Right atrium auricular region (tissue), 2 donors: Measurements from ENCODE around the gene PRR20C. TPM values are rescaled to one million over a fixed set of nuclear protein-coding genes. Genes with fewer than 3 reads are reported as not detected.
"Not testable (repeated sequence)": the region's sequence is repeated elsewhere in the genome, so short reads cannot be mapped to it uniquely, and the experiment has no call there.

ENCODE experiments used
- DNase-seq: peaks from one replicate; pipeline ENCODE4 v3.0.0-alpha.2; 2019; ENCODE audit warnings: low spot score
- H3K27ac ChIP-seq, 2 donors: fragments of 200-600 bp; sonication (generic); 1 replicate in 1 of 2; 2 replicates in 1 of 2; pipeline ENCODE4 v1.5.1; 2016 to 2019
- H3K27me3 ChIP-seq, 2 donors: fragments of 200-600 bp; sonication (generic); one replicate each; pipeline versions ENCODE4 v1.5.1 to v1.6.0; 2017 to 2019
- H3K36me3 ChIP-seq: fragments of 200-600 bp; sonication (generic); one replicate; pipeline ENCODE4 v1.5.1; 2016
- H3K4me1 ChIP-seq, 2 donors: fragments of 200-600 bp; sonication (generic); one replicate each; pipeline versions ENCODE4 v1.5.1 to v1.6.0; 2017 to 2019
- H3K4me3 ChIP-seq, 2 donors: fragments of 200-600 bp; sonication (generic); 1 replicate in 1 of 2; 2 replicates in 1 of 2; pipeline ENCODE4 v1.5.1; 2017 to 2019; ENCODE audit warnings: mild to moderate bottlenecking in 1 of 2, moderate library complexity in 1 of 2
- H3K9me3 ChIP-seq, 2 donors: fragments of 200-600 bp; sonication (generic); one replicate each; pipeline ENCODE4 v1.5.1; 2019
- total RNA-seq, 2 donors: library from RNA; depleted of rRNA; stranded (reverse); fragments of >200 nt; gene quantifications; one replicate each; pipeline ENCODE4 v1.1.0, GENCODE V29; 2016
- TF ChIP-seq, protein P1 (sequence below), 2 donors: fragments of 200-600 bp; sonication (generic); IDR thresholded peaks; one replicate each; pipeline ENCODE4 v1.5.1; 2019; ENCODE audit warnings: antibody characterized with exemption in 2 of 2

Gene PRR20C
- total RNA-seq: not detected

DNA sequence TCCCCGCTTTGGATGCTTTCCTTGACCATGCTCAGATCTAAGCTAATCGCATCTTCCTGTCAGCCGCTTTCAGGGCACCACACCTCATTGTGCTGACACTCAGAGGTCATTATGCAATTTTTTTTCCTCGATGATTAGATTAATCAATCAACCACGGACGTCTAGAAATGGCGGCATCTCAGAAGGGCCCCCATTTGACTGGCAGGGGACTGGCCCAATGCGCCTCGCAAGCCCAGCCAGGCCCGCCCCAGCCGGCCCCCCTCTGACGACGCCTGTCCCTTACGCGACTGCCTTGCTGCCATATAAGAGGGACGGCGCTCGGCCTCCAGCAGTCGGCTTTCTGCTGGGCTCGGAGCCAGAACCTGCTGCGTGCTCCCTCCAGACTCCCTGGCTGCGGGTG lies at the start of gene PRR20C:
TSS of gene PRR20C (plus strand) at position 301 of the 400 bp plus-strand sequence. CDS start 387 bp downstream, outside the sequence.
- not testable (repeated sequence) for H3K9me3 ChIP-seq, H3K4me1 ChIP-seq, DNase-seq, H3K27ac ChIP-seq, H3K27me3 ChIP-seq, H3K4me3 ChIP-seq, H3K36me3 ChIP-seq

DNA sequence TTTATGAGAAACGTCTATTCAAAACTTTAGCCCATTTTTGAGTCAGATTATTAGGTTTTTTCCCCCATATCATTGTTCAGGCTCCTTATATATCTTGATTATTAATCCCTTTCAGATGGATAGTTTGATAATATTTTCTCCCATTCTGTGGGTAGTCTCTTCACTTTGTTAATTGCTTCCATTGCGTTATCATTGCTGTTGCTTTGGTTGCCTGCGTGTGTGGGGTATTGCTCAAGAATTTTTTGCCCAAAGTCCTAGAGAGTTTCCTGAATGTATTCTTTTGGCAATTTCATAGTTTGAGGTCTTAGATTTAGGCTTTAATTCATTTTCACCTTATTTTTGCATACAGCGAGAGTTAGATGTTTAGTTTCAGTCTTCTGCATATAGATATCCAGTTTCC lies 38.9 kb upstream of the PRR20C start:
- Histone ChIP-seq H3K27ac (no peak overlapping the region), H3K36me3 (no peaks in the 10 kb centered on the region), H3K4me1 (no peaks in the 10 kb centered on the region), H3K4me3 (no peak overlapping the region), H3K27me3 (no peaks in the 10 kb centered on the region), H3K9me3 (no peaks in the 10 kb centered on the region)
- no peak for DNase-seq
- TF ChIP-seq, protein P1, sequence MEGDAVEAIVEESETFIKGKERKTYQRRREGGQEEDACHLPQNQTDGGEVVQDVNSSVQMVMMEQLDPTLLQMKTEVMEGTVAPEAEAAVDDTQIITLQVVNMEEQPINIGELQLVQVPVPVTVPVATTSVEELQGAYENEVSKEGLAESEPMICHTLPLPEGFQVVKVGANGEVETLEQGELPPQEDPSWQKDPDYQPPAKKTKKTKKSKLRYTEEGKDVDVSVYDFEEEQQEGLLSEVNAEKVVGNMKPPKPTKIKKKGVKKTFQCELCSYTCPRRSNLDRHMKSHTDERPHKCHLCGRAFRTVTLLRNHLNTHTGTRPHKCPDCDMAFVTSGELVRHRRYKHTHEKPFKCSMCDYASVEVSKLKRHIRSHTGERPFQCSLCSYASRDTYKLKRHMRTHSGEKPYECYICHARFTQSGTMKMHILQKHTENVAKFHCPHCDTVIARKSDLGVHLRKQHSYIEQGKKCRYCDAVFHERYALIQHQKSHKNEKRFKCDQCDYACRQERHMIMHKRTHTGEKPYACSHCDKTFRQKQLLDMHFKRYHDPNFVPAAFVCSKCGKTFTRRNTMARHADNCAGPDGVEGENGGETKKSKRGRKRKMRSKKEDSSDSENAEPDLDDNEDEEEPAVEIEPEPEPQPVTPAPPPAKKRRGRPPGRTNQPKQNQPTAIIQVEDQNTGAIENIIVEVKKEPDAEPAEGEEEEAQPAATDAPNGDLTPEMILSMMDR (IDR thresholded peaks at IDR 0.05): no peak

DNA sequence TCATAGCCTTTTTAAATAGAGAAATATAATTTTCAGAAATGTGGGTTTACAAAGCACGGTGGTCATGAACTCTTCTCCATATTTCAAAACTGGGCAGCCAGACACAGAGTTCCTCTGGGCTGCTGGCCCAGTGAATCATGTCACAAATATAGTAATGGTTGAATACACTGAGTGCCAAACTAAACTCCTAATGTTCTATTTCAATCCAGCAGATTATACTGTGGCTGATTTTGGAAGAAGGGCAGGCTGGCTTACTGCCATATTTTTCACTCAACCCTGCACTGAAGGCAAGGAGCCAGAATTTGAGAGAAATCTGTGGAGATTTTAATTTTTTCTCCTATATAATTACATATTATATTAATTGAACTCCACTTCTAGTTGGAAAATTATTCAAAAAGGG lies 30.2 kb upstream of the PRR20C start:
- TF ChIP-seq, protein P1 (IDR thresholded peaks at IDR 0.05): no peak
- H3K9me3 ChIP-seq: no peaks in the 10 kb centered on the region
- peaks cover 0 to 16% of the 10 kb centered on the region in 2 donors for H3K4me1 ChIP-seq
- H3K27ac ChIP-seq: peak overlapping the region; percentile 46 to 79
- H3K36me3 ChIP-seq: no peaks in the 10 kb centered on the region
- DNase-seq: no peak
- H3K27me3 ChIP-seq: no peaks in the 10 kb centered on the region
- no peak overlapping the region for H3K4me3 ChIP-seq

DNA sequence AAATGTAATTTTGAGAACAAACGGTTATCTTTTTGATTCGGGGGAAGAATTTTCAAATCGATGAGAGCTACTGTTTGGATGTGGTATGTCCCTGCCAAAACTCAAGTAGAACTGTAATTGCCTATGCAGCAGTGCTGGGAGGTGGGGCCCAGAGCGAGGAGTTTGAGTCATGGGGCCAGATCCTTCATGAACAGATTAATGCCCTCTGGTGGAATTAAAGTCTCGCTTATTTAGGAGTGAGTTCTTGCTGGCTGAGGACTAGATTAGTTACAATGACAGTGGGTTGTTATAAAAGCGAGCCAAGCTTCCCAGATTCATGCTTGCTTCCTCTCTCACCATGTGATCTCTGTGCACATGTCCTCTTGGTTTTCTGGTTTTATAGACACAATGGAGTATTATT lies 25.0 kb upstream of the PRR20C start:
- no peaks in the 10 kb centered on the region for H3K9me3 ChIP-seq
- TF ChIP-seq, protein P1 (IDR thresholded peaks at IDR 0.05): no peak

DNA sequence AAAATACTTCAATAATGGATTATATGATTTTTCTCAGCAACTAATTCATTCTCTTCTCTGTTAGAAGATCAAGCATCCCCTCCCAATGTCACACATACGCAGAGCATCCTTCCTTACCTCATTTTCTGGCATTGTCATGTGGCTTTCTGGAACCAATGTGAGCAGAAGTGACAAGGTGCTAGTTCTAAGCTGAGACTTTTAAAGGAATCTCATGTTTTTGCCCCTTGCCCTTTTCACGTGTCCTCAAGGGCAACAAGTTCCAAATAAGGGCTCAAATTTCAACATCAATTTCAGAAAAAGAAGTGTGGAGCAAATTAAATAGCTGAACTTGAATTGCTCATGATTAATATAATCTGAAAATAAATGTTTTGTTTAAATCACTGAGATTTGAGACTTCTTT lies 17.8 kb upstream of the PRR20C start:
- no peak for DNase-seq
- H3K36me3 ChIP-seq: no peaks in the 10 kb centered on the region

More for the DNA sequence above, 25.0 kb upstream of the PRR20C start:
- H3K27ac ChIP-seq: no peak overlapping the region
- H3K27me3 ChIP-seq: no peaks in the 10 kb centered on the region
- H3K4me1 ChIP-seq: peaks cover 0 to 3% of the 10 kb centered on the region in 2 donors
- no peak for DNase-seq
- H3K4me3 ChIP-seq: no peak overlapping the region
- no peaks in the 10 kb centered on the region for H3K36me3 ChIP-seq

DNA sequence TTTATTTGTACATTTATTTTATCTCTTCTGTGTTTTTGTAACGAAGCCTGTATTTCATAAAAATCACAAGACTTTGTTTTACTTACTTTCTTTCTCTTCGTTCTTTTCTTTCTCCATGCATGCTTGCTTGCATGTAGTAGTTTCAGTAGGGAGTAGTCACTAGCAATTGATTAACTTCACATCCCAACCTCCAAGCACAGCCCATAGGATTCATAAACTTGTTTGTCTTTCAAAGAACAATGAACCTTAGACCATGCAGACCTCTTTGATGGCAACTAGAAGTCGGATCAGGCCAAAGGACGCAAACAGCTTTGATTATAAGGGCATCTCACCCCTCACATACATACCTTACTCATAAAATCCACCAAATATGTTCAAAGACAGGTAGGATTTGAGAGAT lies 16.3 kb upstream of the PRR20C start:
- Histone ChIP-seq H3K9me3 (no peaks in the 10 kb centered on the region), H3K4me3 (no peak overlapping the region), H3K27ac (no peak overlapping the region), H3K36me3 (no peaks in the 10 kb centered on the region), H3K27me3 (no peaks in the 10 kb centered on the region), H3K4me1 (no peaks in the 10 kb centered on the region)
- DNase-seq: no peak
- TF ChIP-seq, protein P1 (IDR thresholded peaks at IDR 0.05): no peak

More for the DNA sequence above, 17.8 kb upstream of the PRR20C start:
- H3K27ac ChIP-seq: no peak overlapping the region
- no peaks in the 10 kb centered on the region for H3K27me3 ChIP-seq
- no peaks in the 10 kb centered on the region for H3K9me3 ChIP-seq
- no peaks in the 10 kb centered on the region for H3K4me1 ChIP-seq
- TF ChIP-seq, protein P1 (IDR thresholded peaks at IDR 0.05): no peak
- H3K4me3 ChIP-seq: no peak overlapping the region
